Fibroblast of lung (primary cell): ENCODE results near the gene C1QTNF3.
"Not testable (repeated sequence)": the region's sequence is repeated elsewhere in the genome, so short reads cannot be mapped to it uniquely, and the experiment has no call there.

Experiments used
- CTCF ChIP-seq, 2 donors: IDR thresholded peaks in 1 of 2; conservative IDR thresholded peaks in 1 of 2; 1 replicate in 1 of 2; 2 replicates in 1 of 2; pipeline ENCODE4 v1.5.1; 2011 to 2012; ENCODE audit warnings: low read length in 2 of 2, control low read depth in 1 of 2, inconsistent platforms in 1 of 2, low read depth in 1 of 2, mild to moderate bottlenecking in 1 of 2
- EZH2 ChIP-seq: IDR thresholded peaks from 2 replicates; pipeline ENCODE4 v1.5.1; 2012; ENCODE audit warnings: low read length, control low read depth, mild to moderate bottlenecking; ENCODE audit errors: missing control alignments

GRCh38 chr5:34079505-34079904 is 36.5 kb upstream of the C1QTNF3 start:
- not testable (repeated sequence) for TF ChIP-seq CTCF (conservative IDR thresholded peaks at IDR 0.05 in 1 of 2, IDR thresholded peaks at IDR 0.05 in 1 of 2; ENCODE audit: low read depth in 1 of 2, low read length in 2 of 2); EZH2
